ENCODE measurements around the gene FGD2.

FGD2 gene

DNA sequence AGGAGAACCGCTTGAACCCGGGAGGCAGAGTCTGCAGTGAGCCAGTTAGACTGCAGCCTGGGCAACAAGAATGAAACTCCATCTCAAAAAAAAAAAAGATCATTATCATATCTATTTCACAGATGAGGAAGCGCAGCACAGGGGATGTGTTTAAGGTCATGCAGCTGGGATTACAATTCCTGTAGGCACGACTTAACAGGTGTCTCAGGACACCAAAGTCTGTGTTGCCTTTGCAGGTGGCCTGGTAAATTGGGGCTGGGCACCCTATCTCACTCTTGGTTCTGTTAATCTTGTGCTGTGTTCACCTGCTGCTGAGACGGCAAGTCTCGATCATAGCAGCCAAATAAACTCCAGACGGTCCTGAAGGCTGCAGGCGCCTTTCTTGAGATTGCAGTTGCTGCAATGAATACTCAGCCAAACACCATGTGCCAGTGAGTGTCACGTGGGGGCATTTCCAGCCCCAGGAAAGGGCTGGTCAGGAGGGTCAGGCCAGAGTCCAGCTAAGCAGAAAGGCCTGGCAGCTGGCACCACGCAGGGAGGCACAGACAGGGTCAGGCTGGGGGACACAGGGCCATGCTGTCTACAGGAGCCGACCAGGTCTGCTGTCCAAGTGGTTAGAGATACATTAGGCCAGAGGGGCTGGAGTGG is 55.8 kb downstream of the FGD2 start:
- no peaks in the 10 kb centered on the region for H3K27me3 ChIP-seq (ENCODE audit: insufficient read depth, low read length, poor library complexity)
- no peaks in the 10 kb centered on the region for H3K36me3 ChIP-seq (ENCODE audit: insufficient read depth, low read length)
- no peak overlapping the region for H3K9ac ChIP-seq (ENCODE audit: low read depth, low read length)
- TF ChIP-seq EZH2 (IDR thresholded peaks at IDR 0.05; ENCODE audit: borderline replicate concordance, low read depth, low read length, severe bottlenecking), result no peak
- TF ChIP-seq, protein P1, sequence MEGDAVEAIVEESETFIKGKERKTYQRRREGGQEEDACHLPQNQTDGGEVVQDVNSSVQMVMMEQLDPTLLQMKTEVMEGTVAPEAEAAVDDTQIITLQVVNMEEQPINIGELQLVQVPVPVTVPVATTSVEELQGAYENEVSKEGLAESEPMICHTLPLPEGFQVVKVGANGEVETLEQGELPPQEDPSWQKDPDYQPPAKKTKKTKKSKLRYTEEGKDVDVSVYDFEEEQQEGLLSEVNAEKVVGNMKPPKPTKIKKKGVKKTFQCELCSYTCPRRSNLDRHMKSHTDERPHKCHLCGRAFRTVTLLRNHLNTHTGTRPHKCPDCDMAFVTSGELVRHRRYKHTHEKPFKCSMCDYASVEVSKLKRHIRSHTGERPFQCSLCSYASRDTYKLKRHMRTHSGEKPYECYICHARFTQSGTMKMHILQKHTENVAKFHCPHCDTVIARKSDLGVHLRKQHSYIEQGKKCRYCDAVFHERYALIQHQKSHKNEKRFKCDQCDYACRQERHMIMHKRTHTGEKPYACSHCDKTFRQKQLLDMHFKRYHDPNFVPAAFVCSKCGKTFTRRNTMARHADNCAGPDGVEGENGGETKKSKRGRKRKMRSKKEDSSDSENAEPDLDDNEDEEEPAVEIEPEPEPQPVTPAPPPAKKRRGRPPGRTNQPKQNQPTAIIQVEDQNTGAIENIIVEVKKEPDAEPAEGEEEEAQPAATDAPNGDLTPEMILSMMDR (IDR thresholded peaks at IDR 0.05; ENCODE audit: borderline replicate concordance, extremely low read depth, low read length, poor library complexity, severe bottlenecking), result no peak
- no peaks in the 10 kb centered on the region for H3K9me3 ChIP-seq (ENCODE audit: insufficient read depth, low read length, severe bottlenecking)
- 0 out of 2 replicates have a peak, but pooled peaks cover 5% of the 10 kb centered on the region for H3K4me1 ChIP-seq (ENCODE audit: insufficient read depth, low read length)
- no peak overlapping the region for H2AFZ ChIP-seq (ENCODE audit: low read depth, low read length)
- peak overlapping the region; percentile 18; the same call in 1 of the 2 replicates for H3K27ac ChIP-seq (ENCODE audit: low read length)
- H3K4me3 ChIP-seq (ENCODE audit: low read depth in 1 of 2, low read length in 2 of 2), result no peak overlapping the region
- H3K4me2 ChIP-seq (ENCODE audit: insufficient read depth, low read length), result no peak overlapping the region
- no peak for DNase-seq
- no peaks in the 10 kb centered on the region for H3K79me2 ChIP-seq (ENCODE audit: insufficient read depth, low read length)
- ATAC-seq (ENCODE audit: insufficient read depth, low read depth), result peak; percentile 48
- no peaks in the 10 kb centered on the region for H4K20me1 ChIP-seq (ENCODE audit: insufficient read depth, low read length)

DNA sequence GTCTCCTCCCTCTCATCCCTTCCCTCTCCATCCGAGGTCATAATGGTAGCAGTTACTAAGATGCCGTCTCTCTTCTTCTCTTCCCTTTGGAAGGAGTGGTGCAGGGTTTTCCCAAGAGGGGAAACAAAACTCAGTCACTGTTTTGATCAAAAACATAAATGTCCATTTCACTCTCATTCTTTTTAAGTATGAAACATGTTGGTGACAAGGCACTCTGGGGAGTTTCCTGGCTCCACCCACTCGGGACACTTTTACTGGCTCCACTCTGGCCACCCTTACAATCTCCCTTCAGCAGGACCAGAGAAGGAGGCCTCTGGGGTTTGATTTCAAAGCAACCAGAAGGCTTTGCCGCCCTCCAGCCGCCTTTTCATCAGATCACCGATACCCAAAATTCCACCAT is 57.0 kb downstream of the FGD2 start:
- H3K36me3 ChIP-seq (ENCODE audit: insufficient read depth, low read length), result no peaks in the 10 kb centered on the region
- ATAC-seq (ENCODE audit: insufficient read depth, low read depth) (no peak), DNase-seq (no peak)
- H3K79me2 ChIP-seq (ENCODE audit: insufficient read depth, low read length), result no peaks in the 10 kb centered on the region
- 0 out of 2 replicates have a peak, but pooled peaks cover 5% of the 10 kb centered on the region for H3K4me1 ChIP-seq (ENCODE audit: insufficient read depth, low read length)
- no peaks in the 10 kb centered on the region for H3K27me3 ChIP-seq (ENCODE audit: insufficient read depth, low read length, poor library complexity)
- H4K20me1 ChIP-seq (ENCODE audit: insufficient read depth, low read length), result no peaks in the 10 kb centered on the region
- H2AFZ ChIP-seq (ENCODE audit: low read depth, low read length), result no peak overlapping the region
- H3K27ac ChIP-seq (ENCODE audit: low read length), result no peak overlapping the region
- H3K4me2 ChIP-seq (ENCODE audit: insufficient read depth, low read length), result no peak overlapping the region
- no peak overlapping the region for H3K4me3 ChIP-seq (ENCODE audit: low read depth in 1 of 2, low read length in 2 of 2)
- H3K9me3 ChIP-seq (ENCODE audit: insufficient read depth, low read length, severe bottlenecking), result no peaks in the 10 kb centered on the region
- H3K9ac ChIP-seq (ENCODE audit: low read depth, low read length), result no peak overlapping the region
- no peak for TF ChIP-seq EZH2 (IDR thresholded peaks at IDR 0.05; ENCODE audit: borderline replicate concordance, low read depth, low read length, severe bottlenecking)
- TF ChIP-seq, protein P1 (IDR thresholded peaks at IDR 0.05; ENCODE audit: borderline replicate concordance, extremely low read depth, low read length, poor library complexity, severe bottlenecking), result no peak

DNA sequence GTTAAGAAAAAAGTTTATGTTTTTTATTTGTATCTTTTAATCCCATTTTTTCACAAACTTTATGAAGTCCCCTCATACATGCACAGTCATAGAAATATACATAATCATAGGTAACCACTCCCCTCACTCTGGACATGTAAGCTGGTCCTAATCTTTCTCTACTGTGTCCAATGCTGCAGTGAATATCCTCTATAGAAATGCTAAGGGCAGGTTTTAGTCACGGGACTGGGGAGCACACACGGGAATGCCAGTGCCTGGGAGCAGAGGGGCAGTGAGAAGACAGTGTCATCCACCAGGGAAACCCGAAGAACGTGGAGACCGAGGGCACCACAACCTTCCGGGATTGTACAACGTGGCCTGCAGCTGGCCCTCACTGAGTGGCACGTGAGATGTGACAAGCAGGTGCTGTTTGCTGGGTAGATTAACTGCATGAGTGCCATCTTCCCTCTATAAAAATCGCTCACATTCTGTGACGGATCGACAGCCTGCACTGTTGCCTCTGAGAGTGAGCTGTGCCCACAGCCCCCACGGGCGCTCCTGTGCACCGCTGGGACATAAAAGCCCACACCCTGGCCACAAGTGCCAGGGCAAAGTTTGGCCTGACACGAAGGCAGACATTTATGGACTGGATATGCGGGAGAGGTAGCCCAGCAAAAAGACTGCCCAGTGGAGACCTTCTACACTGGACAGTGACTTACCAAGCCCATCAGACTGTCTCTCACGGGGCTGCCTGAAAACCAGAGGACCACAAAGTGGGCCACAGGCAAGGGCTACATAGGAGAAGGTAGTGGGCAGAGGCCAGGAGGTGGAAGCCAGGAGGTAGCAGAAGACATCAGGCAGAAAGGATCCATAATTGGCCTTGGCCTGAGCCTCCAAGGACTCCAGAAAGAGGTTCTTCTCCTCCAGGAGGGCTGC is 63.2 kb downstream of the FGD2 start:
- no peaks in the 10 kb centered on the region for H3K79me2 ChIP-seq (ENCODE audit: insufficient read depth, low read length)
- no peaks in the 10 kb centered on the region for H3K9me3 ChIP-seq (ENCODE audit: insufficient read depth, low read length, severe bottlenecking)
- H3K9ac ChIP-seq (ENCODE audit: low read depth, low read length), result no peak overlapping the region
- no peak overlapping the region for H3K4me2 ChIP-seq (ENCODE audit: insufficient read depth, low read length)
- H3K36me3 ChIP-seq (ENCODE audit: insufficient read depth, low read length), result no peaks in the 10 kb centered on the region
- peaks cover 12% of the 10 kb centered on the region for H3K4me1 ChIP-seq (ENCODE audit: insufficient read depth, low read length)
- H2AFZ ChIP-seq (ENCODE audit: low read depth, low read length), result no peak overlapping the region
- ATAC-seq (ENCODE audit: insufficient read depth, low read depth) (no peak), DNase-seq (no peak)
- H3K4me3 ChIP-seq (ENCODE audit: low read depth in 1 of 2, low read length in 2 of 2), result no peak overlapping the region
- TF ChIP-seq EZH2 (IDR thresholded peaks at IDR 0.05; ENCODE audit: borderline replicate concordance, low read depth, low read length, severe bottlenecking), result no peak
- TF ChIP-seq, protein P1 (IDR thresholded peaks at IDR 0.05; ENCODE audit: borderline replicate concordance, extremely low read depth, low read length, poor library complexity, severe bottlenecking), result no peak
- H3K27me3 ChIP-seq (ENCODE audit: insufficient read depth, low read length, poor library complexity), result no peaks in the 10 kb centered on the region
- H3K27ac ChIP-seq (ENCODE audit: low read length), result no peak overlapping the region
- no peaks in the 10 kb centered on the region for H4K20me1 ChIP-seq (ENCODE audit: insufficient read depth, low read length)

Data from DND-41 (cell line).